NCI-H524 treated with DMSO at 0.1 percent for 48 hours (cell line): Measurements from ENCODE around the gene TNFSF4.
A peak's percentile ranks its signal among the peaks of the same experiment; 100 is the strongest.

ENCODE experiments used
- DNase-seq: peaks from one replicate; lab custom pipeline; 2025; lab: John Stamatoyannopoulos, UW

Gene TNFSF4

GRCh38 chr1:173210716-173211231, 3.6 kb upstream of the TNFSF4 start:
- DNase-seq: no peak

GRCh38 chr1:173210283-173210682, 3.2 kb upstream of the TNFSF4 start:
- peak; percentile 5 for DNase-seq

- no peak for DNase-seq
Measured at GRCh38 chr1:173208868-173209267, 1.7 kb upstream of the TNFSF4 start.

- no peak for DNase-seq
Measured at GRCh38 chr1:173208146-173208545, 1.0 kb upstream of the TNFSF4 start.

GRCh38 chr1:173205146-173206051, 1.7 kb downstream of the TNFSF4 start:
- DNase-seq: no peak

GRCh38 chr1:173204693-173205092, 2.4 kb downstream of the TNFSF4 start:
- no peak for DNase-seq

- DNase-seq: no peak
Measured at GRCh38 chr1:173202424-173203145, 4.5 kb downstream of the TNFSF4 start.

GRCh38 chr1:173201969-173202368, 5.2 kb downstream of the TNFSF4 start:
- no peak for DNase-seq

GRCh38 chr1:173195596-173196088, 11.5 kb downstream of the TNFSF4 start:
- no peak for DNase-seq

- DNase-seq: no peak
Measured at GRCh38 chr1:173193639-173194038, 13.5 kb downstream of the TNFSF4 start.

GRCh38 chr1:173191011-173191705, 16.0 kb downstream of the TNFSF4 start:
- DNase-seq: no peak

- no peak for DNase-seq
Measured at GRCh38 chr1:173190101-173190936, 16.8 kb downstream of the TNFSF4 start.

- no peak for DNase-seq
Measured at GRCh38 chr1:173187671-173188237, 19.4 kb downstream of the TNFSF4 start.

- no peak for DNase-seq
Measured at GRCh38 chr1:173181791-173182190, 25.3 kb downstream of the TNFSF4 start.

- DNase-seq: no peak
Measured at GRCh38 chr1:173176246-173176645, 30.9 kb downstream of the TNFSF4 start.

GRCh38 chr1:173175514-173176145, 31.5 kb downstream of the TNFSF4 start:
- peak; percentile 10 for DNase-seq

GRCh38 chr1:173173388-173173787, 33.7 kb downstream of the TNFSF4 start:
- no peak for DNase-seq

- DNase-seq: no peak
Measured at GRCh38 chr1:173171152-173171551, 36.0 kb downstream of the TNFSF4 start.

- DNase-seq: no peak
Measured at GRCh38 chr1:173168941-173169340, 38.2 kb downstream of the TNFSF4 start.

GRCh38 chr1:173164686-173165085, 42.4 kb downstream of the TNFSF4 start:
- no peak for DNase-seq
